ENCODE results near the gene GJB5.
A peak's percentile ranks its signal among the peaks of the same experiment; 100 is the strongest.

GJB5 gene

GRCh38 chr1:34776911-34777310 is 22.1 kb downstream of the GJB5 start:
- DNase-seq (ENCODE audit: low read depth in 2 of 2), result no peak

GRCh38 chr1:34777519-34778321 is 22.9 kb downstream of the GJB5 start:
- DNase-seq (ENCODE audit: low read depth in 2 of 2), result no peak

- no peak for DNase-seq (ENCODE audit: low read depth in 2 of 2)
These were observed 23.5 kb downstream of the GJB5 start for GRCh38 chr1:34778381-34778780.

- no peak for DNase-seq (ENCODE audit: low read depth in 2 of 2)
These were observed 24.2 kb downstream of the GJB5 start for GRCh38 chr1:34779005-34779404.

- no peak for DNase-seq (ENCODE audit: low read depth in 2 of 2)
These were observed 24.7 kb downstream of the GJB5 start for GRCh38 chr1:34779526-34779925.

- DNase-seq (ENCODE audit: low read depth in 2 of 2), result no peak
These were observed 25.1 kb downstream of the GJB5 start for GRCh38 chr1:34779962-34780361.

GRCh38 chr1:34780528-34780927 is 25.7 kb downstream of the GJB5 start:
- DNase-seq (ENCODE audit: low read depth in 2 of 2), result no peak

- DNase-seq (ENCODE audit: low read depth in 2 of 2), result no peak
These were observed 26.4 kb downstream of the GJB5 start, which contains the start of gene GJB3 for GRCh38 chr1:34781071-34781843. Gene GJB3 (plus strand): TSS chr1:34781214. CDS start chr1:34784763, 3,549 bp downstream.

- DNase-seq (ENCODE audit: low read depth in 2 of 2), result no peak
These were observed 27.1 kb downstream of the GJB5 start for GRCh38 chr1:34781844-34782391.

- no peak for DNase-seq (ENCODE audit: low read depth in 2 of 2)
These were observed 29.9 kb downstream of the GJB5 start for GRCh38 chr1:34784751-34785221.

GRCh38 chr1:34785231-34785874 is 30.5 kb downstream of the GJB5 start:
- no peak for DNase-seq (ENCODE audit: low read depth in 2 of 2)

- DNase-seq (ENCODE audit: low read depth in 2 of 2), result no peak
These were observed 31.1 kb downstream of the GJB5 start for GRCh38 chr1:34785875-34786470.

GRCh38 chr1:34786521-34787325 is 31.9 kb downstream of the GJB5 start:
- peak; percentile 16 to 30 for DNase-seq (ENCODE audit: low read depth in 2 of 2)

GRCh38 chr1:34787461-34788420 is 32.9 kb downstream of the GJB5 start:
- DNase-seq (ENCODE audit: low read depth in 2 of 2), result no peak

GRCh38 chr1:34790985-34791384 is 36.1 kb downstream of the GJB5 start:
- DNase-seq (ENCODE audit: low read depth in 2 of 2), result no peak

- DNase-seq (ENCODE audit: low read depth in 2 of 2), result no peak
These were observed 37.6 kb downstream of the GJB5 start for GRCh38 chr1:34792424-34792823.

GRCh38 chr1:34792868-34793727 is 38.3 kb downstream of the GJB5 start, which contains the start of gene GJA4:
Gene GJA4 (plus strand): TSS chr1:34792999. CDS start chr1:34794214, 1,215 bp downstream.
- no peak for DNase-seq (ENCODE audit: low read depth in 2 of 2)

- no peak for DNase-seq (ENCODE audit: low read depth in 2 of 2)
These were observed 39.3 kb downstream of the GJB5 start for GRCh38 chr1:34794001-34794789.

Measured in stimulated activated CD8-positive, alpha-beta memory T cell treated with anti-CD3 and anti-CD28 coated beads, Interleukin-15, amount 100 ng/mL, for 4 hours (primary cell).